Endometrial microvascular endothelial cells (primary cell): ENCODE data around the gene TBC1D9B. TPM values are rescaled to one million over a fixed set of nuclear protein-coding genes. Genes with fewer than 3 reads are reported as not detected.

Experiments
- in situ Hi-C: cut with HindIII; loops from 2 replicates; pipeline ENCODE4 v1.10.0; 2017; ENCODE audit warnings: low sequenced_read_pairs, low pct_unique_long_range_greater_than_20kb; ENCODE audit errors: inconsistent ontology term
- total RNA-seq: library from RNA; depleted of rRNA; stranded (reverse); fragments of >200 nt; gene quantifications from one replicate; pipeline ENCODE4 v1.2.3, GENCODE V29; 2015; ENCODE audit errors: inconsistent ontology term

The TBC1D9B gene
- total RNA-seq, 1 donor from 2014 or later: 73.8 TPM

- in situ Hi-C loops: no loop called here
Measured at GRCh38 chr5:179912386-179912785, 4.7 kb upstream of the TBC1D9B start.

GRCh38 chr5:179909224-179909623 lies 1.5 kb upstream of the TBC1D9B start:
- in situ Hi-C loops: no loop called here

- in situ Hi-C loops: no loop called here
Measured at GRCh38 chr5:179908528-179908927, 831 bp upstream of the TBC1D9B start.

- in situ Hi-C loops: no loop called here
Measured at GRCh38 chr5:179906795-179907555, 722 bp downstream of the TBC1D9B start.

GRCh38 chr5:179906294-179906794 lies 1.4 kb downstream of the TBC1D9B start:
- in situ Hi-C loops: no loop called here

- in situ Hi-C loops: no loop called here
Measured at GRCh38 chr5:179905161-179905560, 2.5 kb downstream of the TBC1D9B start.

GRCh38 chr5:179904463-179905160 lies 3.1 kb downstream of the TBC1D9B start:
- in situ Hi-C loops: no loop called here

- in situ Hi-C loops: no loop called here
Measured at GRCh38 chr5:179902763-179903158, 4.9 kb downstream of the TBC1D9B start.

GRCh38 chr5:179901915-179902762 lies 5.6 kb downstream of the TBC1D9B start:
- in situ Hi-C loops: no loop called here

- in situ Hi-C loops: no loop called here
Measured at GRCh38 chr5:179901462-179901861, 6.2 kb downstream of the TBC1D9B start.

GRCh38 chr5:179900711-179901110 lies 7.0 kb downstream of the TBC1D9B start:
- in situ Hi-C loops: no loop called here

- in situ Hi-C loops: no loop called here
Measured at GRCh38 chr5:179900206-179900605, 7.5 kb downstream of the TBC1D9B start.

- in situ Hi-C loops: no loop called here
Measured at GRCh38 chr5:179895861-179896260, 11.8 kb downstream of the TBC1D9B start.

- in situ Hi-C loops: no loop called here
Measured at GRCh38 chr5:179893958-179894895, 13.5 kb downstream of the TBC1D9B start.

GRCh38 chr5:179893076-179893957 lies 14.4 kb downstream of the TBC1D9B start:
- in situ Hi-C loops: no loop called here

- in situ Hi-C loops: no loop called here
Measured at GRCh38 chr5:179892255-179892654, 15.4 kb downstream of the TBC1D9B start.
